NCI-H1417 (cell line): ENCODE data around the gene CTF1.
"Not testable (repeated sequence)": the region's sequence is repeated elsewhere in the genome, so short reads cannot be mapped to it uniquely, and the experiment has no call there.

Source experiments
- DNase-seq, 3 experiments: peaks; one replicate each; lab custom pipeline; 2025; lab: John Stamatoyannopoulos, UW

Gene CTF1

GRCh38 chr16:30888856-30889499 lies 7.4 kb upstream of the CTF1 start:
- DNase-seq: no peak

GRCh38 chr16:30889721-30890120 lies 6.7 kb upstream of the CTF1 start:
- DNase-seq: no peak

GRCh38 chr16:30891043-30891823 lies 5.2 kb upstream of the CTF1 start:
- DNase-seq: not testable (repeated sequence)

GRCh38 chr16:30892670-30893416 lies 3.6 kb upstream of the CTF1 start:
- DNase-seq: peak in 1 of 3 experiments; percentile 27

GRCh38 chr16:30893417-30893743 lies 3.0 kb upstream of the CTF1 start:
- DNase-seq: peak in 2 of 3 experiments; percentile 33 to 43

- peak; percentile 58 to 89 (median 88) for DNase-seq
Measured at GRCh38 chr16:30893744-30894539, 2.5 kb upstream of the CTF1 start, which contains the start of gene BCL7C. TSS of gene BCL7C (minus strand) at chr16:30894077. CDS start at chr16:30893944, 133 bp downstream.

- peak in 1 of 3 experiments; percentile 6 for DNase-seq
Measured at GRCh38 chr16:30894540-30895368, 1.7 kb upstream of the CTF1 start.

GRCh38 chr16:30895627-30896260 lies 670 bp upstream of the CTF1 start:
- DNase-seq: peak in 2 of 3 experiments; percentile 14 to 47

GRCh38 chr16:30896889-30897733 lies 697 bp downstream of the CTF1 start:
- peak; percentile 59 to 73 (median 72) for DNase-seq

GRCh38 chr16:30899794-30900193 lies 3.4 kb downstream of the CTF1 start:
- no peak for DNase-seq

- no peak for DNase-seq
Measured at GRCh38 chr16:30900588-30900987, 4.2 kb downstream of the CTF1 start.

- no peak for DNase-seq
Measured at GRCh38 chr16:30901201-30902028, 5.0 kb downstream of the CTF1 start.

GRCh38 chr16:30902029-30902972 lies 5.9 kb downstream of the CTF1 start:
- DNase-seq: peak; percentile 33 to 80 (median 70)

GRCh38 chr16:30903002-30903401 lies 6.6 kb downstream of the CTF1 start:
- DNase-seq: no peak

GRCh38 chr16:30903596-30903995 lies 7.2 kb downstream of the CTF1 start:
- DNase-seq: no peak

GRCh38 chr16:30904114-30904780 lies 7.8 kb downstream of the CTF1 start:
- no peak for DNase-seq

GRCh38 chr16:30907064-30907463 lies 10.7 kb downstream of the CTF1 start:
- no peak for DNase-seq
